22Rv1 (cell line): ENCODE results near the gene ISYNA1.

Experiments
- ZFX ChIP-seq: fragments of 450-650 bp; IDR thresholded peaks from 2 replicates; pipeline ENCODE4 v1.6.1; 2017; ENCODE audit warnings: antibody characterized with exemption, borderline replicate concordance
- TF ChIP-seq, protein P1 (sequence below): fragments of 450-650 bp; IDR thresholded peaks from 2 replicates; pipeline ENCODE4 v1.5.1; 2017; ENCODE audit warnings: mild to moderate bottlenecking

DNA sequence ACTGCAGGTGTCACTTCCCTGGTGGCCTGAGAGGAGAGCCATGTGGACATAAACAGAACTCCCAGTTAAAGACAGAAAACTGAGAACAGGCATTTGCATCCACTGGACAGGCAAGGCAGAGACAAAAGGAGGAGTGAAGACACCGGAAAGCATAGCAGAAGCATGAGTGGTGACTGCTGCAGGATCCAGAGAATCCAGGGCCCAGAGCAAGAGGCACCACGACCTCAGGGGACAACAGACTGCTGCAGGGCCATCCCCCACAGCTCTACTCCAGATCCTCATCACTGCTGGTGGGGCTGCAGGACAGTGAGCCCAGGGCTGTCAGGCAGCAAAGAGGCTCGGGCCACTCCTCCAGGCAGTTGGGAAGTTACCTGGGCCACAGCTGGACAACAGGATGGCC is 14.5 kb upstream of the ISYNA1 start:
- TF ChIP-seq ZFX = no peak
- TF ChIP-seq, protein P1, sequence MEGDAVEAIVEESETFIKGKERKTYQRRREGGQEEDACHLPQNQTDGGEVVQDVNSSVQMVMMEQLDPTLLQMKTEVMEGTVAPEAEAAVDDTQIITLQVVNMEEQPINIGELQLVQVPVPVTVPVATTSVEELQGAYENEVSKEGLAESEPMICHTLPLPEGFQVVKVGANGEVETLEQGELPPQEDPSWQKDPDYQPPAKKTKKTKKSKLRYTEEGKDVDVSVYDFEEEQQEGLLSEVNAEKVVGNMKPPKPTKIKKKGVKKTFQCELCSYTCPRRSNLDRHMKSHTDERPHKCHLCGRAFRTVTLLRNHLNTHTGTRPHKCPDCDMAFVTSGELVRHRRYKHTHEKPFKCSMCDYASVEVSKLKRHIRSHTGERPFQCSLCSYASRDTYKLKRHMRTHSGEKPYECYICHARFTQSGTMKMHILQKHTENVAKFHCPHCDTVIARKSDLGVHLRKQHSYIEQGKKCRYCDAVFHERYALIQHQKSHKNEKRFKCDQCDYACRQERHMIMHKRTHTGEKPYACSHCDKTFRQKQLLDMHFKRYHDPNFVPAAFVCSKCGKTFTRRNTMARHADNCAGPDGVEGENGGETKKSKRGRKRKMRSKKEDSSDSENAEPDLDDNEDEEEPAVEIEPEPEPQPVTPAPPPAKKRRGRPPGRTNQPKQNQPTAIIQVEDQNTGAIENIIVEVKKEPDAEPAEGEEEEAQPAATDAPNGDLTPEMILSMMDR = no peak
